B cell (primary cell): Measurements from ENCODE around the gene OR2B6.

Source experiments
- CTCF ChIP-seq: fragments of 200-600 bp; IDR thresholded peaks from one replicate; pipeline ENCODE4 v1.8.0; 2022; ENCODE audit warnings: antibody characterized with exemption, mild to moderate bottlenecking
- EZH2 ChIP-seq: IDR thresholded peaks from 2 replicates; pipeline ENCODE4 v1.6.1; 2012; ENCODE audit warnings: borderline replicate concordance, low read depth, mild to moderate bottlenecking, moderate library complexity, low read length; ENCODE audit not compliant: insufficient read depth, poor library complexity, severe bottlenecking

GRCh38 chr6:28001751-28002150 is 44.7 kb downstream of the OR2B6 start:
- TF ChIP-seq CTCF (no peak), EZH2 (no peak)
